ENCODE data around the gene IL1RAPL2. TPM values are rescaled to one million over a fixed set of nuclear protein-coding genes. Genes with fewer than 3 reads are reported as not detected.

The IL1RAPL2 gene
- total and polyA plus RNA-seq, 2 donors (not counting 1 experiment from before 2014, with no cell fraction given) = not detected

DNA sequence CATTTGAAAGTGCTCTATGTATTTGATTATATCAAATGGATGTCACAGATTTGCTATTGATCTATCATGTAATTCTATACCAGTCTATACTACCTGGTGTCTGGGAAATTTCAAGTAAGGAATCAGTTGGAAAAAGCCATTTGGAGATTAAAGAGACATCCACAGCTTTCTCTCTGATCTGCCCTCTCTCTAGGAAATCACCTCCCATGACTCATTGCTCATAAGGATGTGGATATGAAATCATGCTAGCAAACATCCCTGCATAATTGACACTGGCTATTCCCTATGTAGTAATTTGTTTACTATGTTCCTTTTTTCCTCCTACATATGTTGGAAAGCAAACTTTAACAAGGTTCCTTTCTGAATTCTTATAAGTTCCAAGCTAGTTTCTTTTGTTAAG is 560.2 kb downstream of the IL1RAPL2 start:
- DNase-seq = no peak
- Histone ChIP-seq H4K20me1 (ENCODE audit: control insufficient read depth, insufficient read depth, low read length, poor library complexity, severe bottlenecking) (no peaks in the 10 kb centered on the region), H3K9me3 (ENCODE audit: control extremely low read depth in 1 of 3, control insufficient read depth in 2 of 3, insufficient read depth in 1 of 3, low read length in 2 of 3) (no peaks in the 10 kb centered on the region), H3K27ac (ENCODE audit: low read length in 2 of 2) (no peak overlapping the region), H3K36me3 (replicated peaks in 1 of 2; ENCODE audit: control extremely low read depth in 1 of 2, control insufficient read depth in 1 of 2, extremely low read depth in 1 of 2, insufficient read depth in 2 of 2, low read length in 1 of 2) (no peaks in the 10 kb centered on the region), H3K4me1 (ENCODE audit: control insufficient read depth in 2 of 2, insufficient read depth in 2 of 2, low read length in 2 of 2) (no peaks in the 10 kb centered on the region), H3K9ac (ENCODE audit: low read length) (no peak overlapping the region), H3K4me3 (ENCODE audit: control extremely low read depth in 1 of 5, extremely low read depth in 1 of 5, insufficient read depth in 1 of 5, low read depth in 2 of 5, low read length in 4 of 5) (no peak overlapping the region), H2AFZ (ENCODE audit: insufficient read depth, low read depth, low read length, poor library complexity, severe bottlenecking) (no peak overlapping the region), H3K79me2 (ENCODE audit: control insufficient read depth, insufficient read depth, low read length) (no peaks in the 10 kb centered on the region), H3K27me3 (replicated peaks in 1 of 4; ENCODE audit: control extremely low read depth in 1 of 4, control insufficient read depth in 3 of 4, insufficient read depth in 4 of 4, low read length in 3 of 4) (no peaks in the 10 kb centered on the region), H3K4me2 (replicated peaks; ENCODE audit: low read depth, low read length, poor library complexity, severe bottlenecking) (no peak overlapping the region)
- Mint-ChIP-seq H3K4me3 (no peak overlapping the region), H3K4me1 (no peaks in the 10 kb centered on the region), H3K9me3 (ENCODE audit: insufficient read depth) (no peaks in the 10 kb centered on the region), H3K27ac (no peak overlapping the region), H3K27me3 (no peaks in the 10 kb centered on the region)
- no peak for ATAC-seq (ENCODE audit: low read depth)
- no peak for TF ChIP-seq EZH2 (IDR thresholded peaks at IDR 0.05; ENCODE audit: borderline replicate concordance, insufficient read depth, low read depth, low read length, poor library complexity, severe bottlenecking)
- TF ChIP-seq, protein P1, sequence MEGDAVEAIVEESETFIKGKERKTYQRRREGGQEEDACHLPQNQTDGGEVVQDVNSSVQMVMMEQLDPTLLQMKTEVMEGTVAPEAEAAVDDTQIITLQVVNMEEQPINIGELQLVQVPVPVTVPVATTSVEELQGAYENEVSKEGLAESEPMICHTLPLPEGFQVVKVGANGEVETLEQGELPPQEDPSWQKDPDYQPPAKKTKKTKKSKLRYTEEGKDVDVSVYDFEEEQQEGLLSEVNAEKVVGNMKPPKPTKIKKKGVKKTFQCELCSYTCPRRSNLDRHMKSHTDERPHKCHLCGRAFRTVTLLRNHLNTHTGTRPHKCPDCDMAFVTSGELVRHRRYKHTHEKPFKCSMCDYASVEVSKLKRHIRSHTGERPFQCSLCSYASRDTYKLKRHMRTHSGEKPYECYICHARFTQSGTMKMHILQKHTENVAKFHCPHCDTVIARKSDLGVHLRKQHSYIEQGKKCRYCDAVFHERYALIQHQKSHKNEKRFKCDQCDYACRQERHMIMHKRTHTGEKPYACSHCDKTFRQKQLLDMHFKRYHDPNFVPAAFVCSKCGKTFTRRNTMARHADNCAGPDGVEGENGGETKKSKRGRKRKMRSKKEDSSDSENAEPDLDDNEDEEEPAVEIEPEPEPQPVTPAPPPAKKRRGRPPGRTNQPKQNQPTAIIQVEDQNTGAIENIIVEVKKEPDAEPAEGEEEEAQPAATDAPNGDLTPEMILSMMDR (IDR thresholded peaks at IDR 0.05) = no peak
- ChIA-PET CTCF (no interaction called here), POLR2A (no interaction called here)
- intact Hi-C loops (cut with micrococcal nuclease) = no loop called here

DNA sequence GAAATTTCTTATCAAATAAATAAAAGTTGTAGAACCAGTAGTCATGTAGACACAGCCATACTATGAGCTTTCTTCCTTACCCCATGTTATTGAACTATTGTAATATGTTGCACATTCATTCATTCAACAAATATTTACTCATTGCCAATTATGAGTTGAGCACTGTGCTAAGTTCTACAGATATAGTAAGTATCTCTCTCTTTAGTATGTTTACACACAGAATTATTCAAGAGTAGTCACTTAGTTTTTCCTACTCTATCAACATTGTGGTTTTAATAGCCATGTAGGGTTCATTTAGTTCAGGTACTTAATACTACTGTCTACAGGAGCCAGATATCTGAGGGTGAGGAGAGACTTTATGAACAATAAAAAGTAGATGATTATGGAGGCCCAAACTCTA is 568.3 kb downstream of the IL1RAPL2 start:
- Histone ChIP-seq H3K79me2 (ENCODE audit: control insufficient read depth, insufficient read depth, low read length) (no peaks in the 10 kb centered on the region), H3K4me3 (ENCODE audit: control extremely low read depth in 1 of 5, extremely low read depth in 1 of 5, insufficient read depth in 1 of 5, low read depth in 2 of 5, low read length in 4 of 5) (no peak overlapping the region), H3K27me3 (replicated peaks in 1 of 4; ENCODE audit: control extremely low read depth in 1 of 4, control insufficient read depth in 3 of 4, insufficient read depth in 4 of 4, low read length in 3 of 4) (no peaks in the 10 kb centered on the region), H4K20me1 (ENCODE audit: control insufficient read depth, insufficient read depth, low read length, poor library complexity, severe bottlenecking) (no peaks in the 10 kb centered on the region), H3K9me3 (ENCODE audit: control extremely low read depth in 1 of 3, control insufficient read depth in 2 of 3, insufficient read depth in 1 of 3, low read length in 2 of 3) (no peaks in the 10 kb centered on the region), H2AFZ (ENCODE audit: insufficient read depth, low read depth, low read length, poor library complexity, severe bottlenecking) (no peak overlapping the region), H3K4me2 (replicated peaks; ENCODE audit: low read depth, low read length, poor library complexity, severe bottlenecking) (no peak overlapping the region), H3K36me3 (replicated peaks in 1 of 2; ENCODE audit: control extremely low read depth in 1 of 2, control insufficient read depth in 1 of 2, extremely low read depth in 1 of 2, insufficient read depth in 2 of 2, low read length in 1 of 2) (no peaks in the 10 kb centered on the region), H3K27ac (ENCODE audit: low read length in 2 of 2) (no peak overlapping the region), H3K4me1 (ENCODE audit: control insufficient read depth in 2 of 2, insufficient read depth in 2 of 2, low read length in 2 of 2) (no peaks in the 10 kb centered on the region), H3K9ac (ENCODE audit: low read length) (no peak overlapping the region)
- TF ChIP-seq EZH2 (IDR thresholded peaks at IDR 0.05; ENCODE audit: borderline replicate concordance, insufficient read depth, low read depth, low read length, poor library complexity, severe bottlenecking) = no peak
- TF ChIP-seq, protein P1 (IDR thresholded peaks at IDR 0.05) = no peak
- ATAC-seq (ENCODE audit: low read depth) (no peak), DNase-seq (no peak)
- CTCF ChIA-PET = no interaction called here
- no peaks in the 10 kb centered on the region for H3K27me3 Mint-ChIP-seq
- H3K27ac Mint-ChIP-seq = no peak overlapping the region
- no peaks in the 10 kb centered on the region for H3K4me1 Mint-ChIP-seq
- H3K4me3 Mint-ChIP-seq = no peak overlapping the region
- no peaks in the 10 kb centered on the region for H3K9me3 Mint-ChIP-seq (ENCODE audit: insufficient read depth)
- POLR2A ChIA-PET = no interaction called here
- intact Hi-C loops (cut with micrococcal nuclease) = no loop called here

All from B cell (primary cell).